H1 (cell line): ENCODE data around the gene CWC25. TPM values are rescaled to one million over a fixed set of nuclear protein-coding genes. Genes with fewer than 3 reads are reported as not detected.

Source experiments
- EGR1 ChIP-seq: IDR thresholded peaks from 2 replicates; pipeline ENCODE4 v1.6.1; 2011; ENCODE audit warnings: low read depth, low read length, borderline replicate concordance
- KDM1A ChIP-seq: fragments of 200-600, 300-600 bp; sonication (generic); IDR thresholded peaks from 2 replicates; pipeline ENCODE4 v1.7.1; 2016; ENCODE audit warnings: mild to moderate bottlenecking, low read length, borderline replicate concordance
- NANOG ChIP-seq: IDR thresholded peaks from 2 replicates; pipeline ENCODE4 v1.6.1; 2011; ENCODE audit warnings: low read length, low read depth, mild to moderate bottlenecking, inconsistent platforms; ENCODE audit not compliant: insufficient read depth, poor library complexity, severe bottlenecking
- SIN3A ChIP-seq, 2 experiments: IDR thresholded peaks in 1 of 2; conservative IDR thresholded peaks in 1 of 2; 2 replicates each; pipeline ENCODE4 v1.6.1; 2011 to 2012; ENCODE audit warnings: low read length in 2 of 2, improper control_type of control experiment in 1 of 2, low read depth in 1 of 2, mild to moderate bottlenecking in 1 of 2
- SIX5 ChIP-seq: IDR thresholded peaks from 2 replicates; pipeline ENCODE4 v1.6.1; 2011; ENCODE audit warnings: mild to moderate bottlenecking, low read depth, low read length
- SP4 ChIP-seq: IDR thresholded peaks from 2 replicates; pipeline ENCODE4 v1.6.1; 2012; ENCODE audit warnings: low read length, inconsistent platforms
- TAF1 ChIP-seq: IDR thresholded peaks from 2 replicates; pipeline ENCODE4 v1.6.1; 2011; ENCODE audit warnings: mild to moderate bottlenecking, low read depth, low read length
- TBP ChIP-seq: IDR thresholded peaks from 2 replicates; pipeline ENCODE4 v1.6.1; 2011; ENCODE audit warnings: low read depth, low read length, improper control_type of control experiment
- YY1 ChIP-seq: IDR thresholded peaks from 2 replicates; pipeline ENCODE4 v1.6.1; 2011; ENCODE audit warnings: low read depth, mild to moderate bottlenecking, low read length
- polyA plus RNA-seq, 7 experiments: library from polyadenylated mRNA; depleted of rRNA in 3 of 7; stranded (reverse) in 5 of 7; unstranded in 2 of 7; fragments of >200 nt in 5 of 7; fragments of 200-250 nt in 2 of 7; gene quantifications; 1 replicate in 5 of 7; 2 replicates in 1 of 7; 4 replicates in 1 of 7; pipeline versions ENCODE4 v1.2.1 to v1.2.3, GENCODE V29; 2011 to 2013; ENCODE audit warnings: missing spikeins in 2 of 7, mixed read lengths in 2 of 7
- total RNA-seq: library from RNA; stranded (reverse); fragmentation: NEBNext Ultra II Directional; extraction: Animal tissue kit (Norgen Biotek cat#: 25700); gene quantifications from 2 replicates; pipeline ENCODE4 v1.2.1, GENCODE V29; 2021
- TF ChIP-seq, protein P1 (sequence below): IDR thresholded peaks from 2 replicates; pipeline ENCODE4 v1.6.1; 2012; ENCODE audit warnings: low read length, inconsistent platforms
- TF ChIP-seq, protein P2 (sequence below), 3 experiments: IDR thresholded peaks; 1 replicate in 2 of 3; 2 replicates in 1 of 3; pipeline versions ENCODE4 v1.5.1 to v1.6.1; 2011; ENCODE audit warnings: low read length in 3 of 3, mild to moderate bottlenecking in 3 of 3, inconsistent platforms in 2 of 3, low read depth in 1 of 3, moderate library complexity in 1 of 3; ENCODE audit not compliant: insufficient read depth in 1 of 3; ENCODE audit errors: control extremely low read depth in 1 of 3

The CWC25 gene
- total and polyA plus RNA-seq, 2 of the 8 experiments (the other 6 are each of a cell fraction or from before 2014, with no cell fraction given), result 11.1 to 13.1 TPM

DNA sequence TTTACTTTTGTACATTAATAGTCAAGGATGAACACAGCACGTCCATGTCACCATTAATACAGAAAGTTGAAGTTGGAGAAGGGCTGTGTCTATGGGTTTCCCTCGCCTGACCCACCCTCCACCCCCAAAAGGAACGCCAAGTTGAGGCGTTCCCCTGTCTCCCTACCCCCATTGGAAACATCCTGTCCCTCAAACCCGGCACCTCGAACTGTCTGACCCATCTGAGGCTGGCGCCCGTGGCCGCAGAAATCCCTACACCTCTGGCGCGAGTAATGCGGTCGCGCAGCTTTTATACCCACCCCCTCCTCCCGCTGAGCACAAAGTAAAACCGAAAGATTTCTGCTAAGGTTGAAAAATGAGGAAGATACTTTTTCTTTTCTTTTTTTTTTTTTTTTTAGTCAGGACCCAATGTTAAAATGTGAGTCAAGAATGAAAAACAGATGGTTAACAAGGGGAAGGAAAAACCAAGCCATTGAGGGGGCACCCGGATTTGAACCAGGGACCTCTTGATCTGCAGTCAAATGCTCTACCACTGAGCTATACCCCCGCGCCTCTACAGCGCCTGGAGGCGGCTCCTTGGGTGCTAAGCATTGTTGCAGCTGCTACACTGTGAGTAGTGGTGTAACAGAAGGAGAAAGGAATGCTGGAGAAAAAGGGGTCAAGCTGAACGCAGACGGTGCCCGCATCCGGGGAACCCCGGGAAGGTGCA, 43.9 kb upstream of the CWC25 start (continued):
- TF ChIP-seq TAF1, result peak; percentile 66
- no peak for TF ChIP-seq KDM1A
- TF ChIP-seq NANOG, result peak; percentile 62
- TF ChIP-seq, protein P1, sequence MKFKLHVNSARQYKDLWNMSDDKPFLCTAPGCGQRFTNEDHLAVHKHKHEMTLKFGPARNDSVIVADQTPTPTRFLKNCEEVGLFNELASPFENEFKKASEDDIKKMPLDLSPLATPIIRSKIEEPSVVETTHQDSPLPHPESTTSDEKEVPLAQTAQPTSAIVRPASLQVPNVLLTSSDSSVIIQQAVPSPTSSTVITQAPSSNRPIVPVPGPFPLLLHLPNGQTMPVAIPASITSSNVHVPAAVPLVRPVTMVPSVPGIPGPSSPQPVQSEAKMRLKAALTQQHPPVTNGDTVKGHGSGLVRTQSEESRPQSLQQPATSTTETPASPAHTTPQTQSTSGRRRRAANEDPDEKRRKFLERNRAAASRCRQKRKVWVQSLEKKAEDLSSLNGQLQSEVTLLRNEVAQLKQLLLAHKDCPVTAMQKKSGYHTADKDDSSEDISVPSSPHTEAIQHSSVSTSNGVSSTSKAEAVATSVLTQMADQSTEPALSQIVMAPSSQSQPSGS, result 0 out of 2 replicates have a peak, but pooled peaks have one; percentile 50
- TF ChIP-seq SIN3A (conservative IDR thresholded peaks at IDR 0.05 in 1 of 2, IDR thresholded peaks at IDR 0.05 in 1 of 2; ENCODE audit: low read depth in 1 of 2, low read length in 2 of 2), result peak in 1 of 2 experiments; percentile 78; a peak in 1 of 4 replicates
- no peak for TF ChIP-seq SIX5
- no peak for TF ChIP-seq YY1
- 0 out of 2 replicates have a peak, but pooled peaks have one; percentile 6 for TF ChIP-seq EGR1
- TF ChIP-seq SP4, result peak; percentile 92
- TF ChIP-seq, protein P2, sequence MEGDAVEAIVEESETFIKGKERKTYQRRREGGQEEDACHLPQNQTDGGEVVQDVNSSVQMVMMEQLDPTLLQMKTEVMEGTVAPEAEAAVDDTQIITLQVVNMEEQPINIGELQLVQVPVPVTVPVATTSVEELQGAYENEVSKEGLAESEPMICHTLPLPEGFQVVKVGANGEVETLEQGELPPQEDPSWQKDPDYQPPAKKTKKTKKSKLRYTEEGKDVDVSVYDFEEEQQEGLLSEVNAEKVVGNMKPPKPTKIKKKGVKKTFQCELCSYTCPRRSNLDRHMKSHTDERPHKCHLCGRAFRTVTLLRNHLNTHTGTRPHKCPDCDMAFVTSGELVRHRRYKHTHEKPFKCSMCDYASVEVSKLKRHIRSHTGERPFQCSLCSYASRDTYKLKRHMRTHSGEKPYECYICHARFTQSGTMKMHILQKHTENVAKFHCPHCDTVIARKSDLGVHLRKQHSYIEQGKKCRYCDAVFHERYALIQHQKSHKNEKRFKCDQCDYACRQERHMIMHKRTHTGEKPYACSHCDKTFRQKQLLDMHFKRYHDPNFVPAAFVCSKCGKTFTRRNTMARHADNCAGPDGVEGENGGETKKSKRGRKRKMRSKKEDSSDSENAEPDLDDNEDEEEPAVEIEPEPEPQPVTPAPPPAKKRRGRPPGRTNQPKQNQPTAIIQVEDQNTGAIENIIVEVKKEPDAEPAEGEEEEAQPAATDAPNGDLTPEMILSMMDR (IDR thresholded peaks at IDR 0.05; ENCODE audit: control extremely low read depth in 1 of 3, insufficient read depth in 1 of 3, low read depth in 1 of 3, low read length in 3 of 3), result peak; percentile 38 to 52 (median 41)
- TF ChIP-seq TBP, result peak; percentile 100
